HFF-Myc (cell line): ENCODE measurements around the gene GLCCI1.
A peak's percentile ranks its signal among the peaks of the same experiment; 100 is the strongest.

ENCODE experiments used
- DNase-seq: peaks from one replicate; pipeline ENCODE4 v3.0.0-alpha.2; 2011; ENCODE audit warnings: low read depth; ENCODE audit errors: extremely low read depth
- H3K4me3 ChIP-seq: replicated peaks from 2 replicates; pipeline ENCODE4 v1.5.1; 2011; ENCODE audit warnings: low read depth, mild to moderate bottlenecking, control low read depth, low read length
- TF ChIP-seq, protein P1 (sequence below): IDR thresholded peaks from 2 replicates; pipeline ENCODE4 v1.5.1; 2012; ENCODE audit warnings: mild to moderate bottlenecking, low read depth, low read length, control low read depth; ENCODE audit errors: missing control alignments

Gene GLCCI1

DNA sequence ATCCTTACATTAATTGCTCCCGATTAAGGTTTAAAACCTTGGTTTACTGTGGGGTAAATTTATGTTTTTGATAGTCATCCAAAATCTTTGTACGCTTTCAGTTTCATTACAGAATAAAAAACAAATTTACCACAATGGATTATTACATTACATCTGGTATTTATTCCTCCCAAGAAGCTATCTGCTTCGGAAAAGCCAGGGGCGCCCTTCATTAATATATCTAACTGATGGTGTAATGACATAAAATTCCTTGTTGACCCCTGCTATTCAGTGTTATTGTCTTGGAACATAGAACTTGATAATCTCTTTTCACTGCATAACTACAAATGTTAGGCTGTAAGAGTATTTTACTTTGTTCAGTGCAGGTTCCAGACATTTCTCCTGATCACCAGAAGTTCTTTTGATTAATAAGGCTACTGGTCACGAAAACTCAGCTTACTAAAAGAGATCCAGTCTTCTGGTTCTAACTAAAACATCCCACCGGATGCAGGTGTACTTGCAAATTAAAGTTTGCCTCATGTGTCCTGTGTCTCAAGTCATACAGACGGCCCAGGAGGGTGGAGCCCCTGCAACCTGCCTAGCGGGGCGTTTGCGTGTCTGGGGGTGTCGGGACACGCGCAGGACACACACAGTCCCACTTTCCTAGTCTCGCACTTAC is 581 bp upstream of the GLCCI1 start:
- DNase-seq, result no peak
- H3K4me3 ChIP-seq, result peak overlapping the region; percentile 77
- TF ChIP-seq, protein P1, sequence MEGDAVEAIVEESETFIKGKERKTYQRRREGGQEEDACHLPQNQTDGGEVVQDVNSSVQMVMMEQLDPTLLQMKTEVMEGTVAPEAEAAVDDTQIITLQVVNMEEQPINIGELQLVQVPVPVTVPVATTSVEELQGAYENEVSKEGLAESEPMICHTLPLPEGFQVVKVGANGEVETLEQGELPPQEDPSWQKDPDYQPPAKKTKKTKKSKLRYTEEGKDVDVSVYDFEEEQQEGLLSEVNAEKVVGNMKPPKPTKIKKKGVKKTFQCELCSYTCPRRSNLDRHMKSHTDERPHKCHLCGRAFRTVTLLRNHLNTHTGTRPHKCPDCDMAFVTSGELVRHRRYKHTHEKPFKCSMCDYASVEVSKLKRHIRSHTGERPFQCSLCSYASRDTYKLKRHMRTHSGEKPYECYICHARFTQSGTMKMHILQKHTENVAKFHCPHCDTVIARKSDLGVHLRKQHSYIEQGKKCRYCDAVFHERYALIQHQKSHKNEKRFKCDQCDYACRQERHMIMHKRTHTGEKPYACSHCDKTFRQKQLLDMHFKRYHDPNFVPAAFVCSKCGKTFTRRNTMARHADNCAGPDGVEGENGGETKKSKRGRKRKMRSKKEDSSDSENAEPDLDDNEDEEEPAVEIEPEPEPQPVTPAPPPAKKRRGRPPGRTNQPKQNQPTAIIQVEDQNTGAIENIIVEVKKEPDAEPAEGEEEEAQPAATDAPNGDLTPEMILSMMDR, result no peak

DNA sequence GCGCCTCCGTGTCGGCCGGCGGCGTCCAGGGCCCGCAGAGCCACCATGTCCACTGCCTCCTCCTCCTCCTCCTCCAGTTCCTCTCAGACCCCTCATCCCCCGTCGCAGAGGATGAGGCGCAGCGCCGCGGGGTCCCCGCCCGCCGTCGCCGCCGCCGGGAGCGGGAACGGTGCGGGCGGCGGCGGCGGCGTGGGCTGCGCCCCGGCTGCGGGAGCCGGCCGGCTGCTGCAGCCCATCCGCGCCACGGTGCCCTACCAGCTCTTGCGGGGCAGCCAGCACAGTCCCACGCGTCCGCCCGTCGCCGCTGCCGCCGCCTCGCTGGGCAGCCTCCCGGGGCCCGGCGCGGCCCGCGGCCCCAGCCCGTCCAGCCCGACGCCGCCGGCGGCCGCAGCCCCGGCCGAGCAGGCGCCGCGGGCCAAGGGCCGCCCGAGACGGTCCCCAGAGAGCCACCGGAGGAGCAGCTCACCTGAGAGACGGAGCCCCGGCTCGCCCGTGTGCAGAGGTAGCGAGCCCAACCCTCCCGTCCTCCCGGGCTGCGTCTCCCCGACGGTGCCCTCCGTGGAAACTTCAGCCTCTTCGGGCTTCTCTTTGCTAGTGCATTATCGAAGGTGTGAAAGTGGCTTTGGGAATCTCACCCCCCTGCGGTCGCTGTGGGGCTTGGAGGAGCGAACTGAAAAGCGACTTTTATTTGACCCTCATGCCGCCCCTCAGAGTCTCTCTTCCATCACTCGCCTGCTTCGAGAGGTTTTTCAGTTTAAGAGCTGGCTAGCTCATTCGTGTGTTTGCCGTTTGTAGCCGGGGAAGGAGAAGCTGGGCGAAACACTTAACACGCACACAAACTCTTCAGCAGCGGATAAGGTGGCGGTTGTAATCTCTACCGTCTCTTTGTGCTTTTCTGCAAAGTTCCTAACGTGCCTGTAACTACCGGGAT is 975 bp downstream of the GLCCI1 start:
- DNase-seq, result no peak
- TF ChIP-seq, protein P1, result no peak

DNA sequence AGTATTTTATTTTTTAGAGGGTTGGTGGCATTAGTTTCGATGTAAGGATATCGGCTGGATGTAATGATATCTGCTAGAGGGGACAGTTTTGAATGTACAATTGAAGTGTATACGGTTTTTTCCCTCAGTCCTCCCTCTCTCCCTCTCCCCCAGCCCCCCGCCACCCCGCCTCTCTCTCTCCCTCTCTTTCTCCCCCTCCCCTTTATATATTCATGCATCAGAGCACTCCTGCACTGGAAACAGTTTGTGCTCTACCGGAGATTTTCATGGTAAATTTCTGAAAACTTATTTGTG is 1.6 kb downstream of the GLCCI1 start:
- TF ChIP-seq, protein P1, result no peak
- H3K4me3 ChIP-seq, result peak overlapping the region; percentile 77
- DNase-seq, result no peak

More for the DNA sequence above, 975 bp downstream of the GLCCI1 start:
- peak overlapping the region; percentile 77 for H3K4me3 ChIP-seq

DNA sequence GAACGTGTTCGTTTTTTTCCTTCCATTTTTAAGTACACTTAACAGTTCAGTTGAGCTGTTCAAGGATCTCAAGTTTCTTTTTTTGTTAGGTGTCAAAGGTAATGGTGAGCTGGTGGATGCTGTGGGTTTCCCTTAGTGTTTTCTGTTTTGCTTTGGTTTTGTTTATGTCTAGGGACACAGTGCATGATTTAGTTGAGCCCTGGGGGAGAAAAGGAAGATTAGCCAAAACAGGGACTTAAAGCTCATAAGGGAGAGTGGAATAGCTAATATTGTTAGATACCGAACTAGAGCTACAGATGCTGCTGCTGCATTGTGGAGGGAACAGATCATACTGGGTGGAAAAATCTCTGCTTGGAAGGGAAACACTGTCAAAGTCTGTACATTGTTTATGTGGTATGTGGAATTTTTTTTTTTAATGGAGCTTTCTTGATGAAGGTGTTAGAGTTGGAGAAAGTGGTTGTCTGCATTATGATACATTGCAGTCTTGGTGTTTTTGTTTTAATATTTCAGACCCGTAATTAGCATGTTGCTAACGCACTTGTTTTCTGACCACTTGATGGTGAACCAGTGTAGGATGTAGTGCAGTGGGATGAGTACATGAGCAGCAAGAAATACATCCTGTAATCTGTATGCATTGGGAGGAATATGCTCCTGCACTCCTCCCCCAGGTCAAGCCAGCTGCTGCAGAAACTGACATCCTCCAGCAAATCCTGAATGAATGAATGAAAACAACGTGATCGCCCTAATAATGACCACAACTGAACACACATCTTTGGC is 2.1 kb downstream of the GLCCI1 start:
- TF ChIP-seq, protein P1, result no peak
- no peak for DNase-seq
- peak overlapping the region; percentile 77 for H3K4me3 ChIP-seq

DNA sequence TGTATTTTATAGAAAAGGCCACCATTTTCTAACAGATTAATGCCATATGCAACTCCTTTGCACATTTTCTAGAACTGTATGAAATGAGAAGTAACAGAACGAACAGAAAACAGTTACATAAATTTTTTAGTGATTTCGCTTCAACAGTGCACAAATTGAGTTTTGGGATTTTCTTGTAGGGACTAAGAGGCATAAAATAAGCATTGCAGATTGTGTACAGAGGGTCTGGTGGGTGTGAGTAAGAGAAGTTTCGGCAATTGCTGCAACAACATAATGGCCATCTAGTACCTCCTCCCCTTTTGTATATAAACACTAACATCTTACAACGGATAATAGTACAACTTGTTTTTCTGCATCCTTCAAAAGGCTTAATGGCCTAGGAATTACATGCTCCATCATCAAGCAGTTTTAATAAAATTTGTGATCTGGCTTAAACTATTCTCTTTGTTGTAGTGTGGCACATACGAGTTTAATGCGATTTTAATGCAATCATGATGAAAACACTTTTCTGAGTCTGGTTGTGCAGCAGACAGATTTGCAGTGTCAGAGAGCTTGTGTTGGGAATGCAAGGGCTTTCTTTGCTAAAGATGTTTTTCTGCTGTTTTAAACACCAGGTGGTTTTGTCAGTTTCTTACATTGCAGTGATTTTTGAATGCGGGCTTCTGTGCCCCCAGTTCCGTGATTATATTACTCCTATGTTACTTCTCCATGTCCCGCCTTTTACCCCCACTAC is 2.9 kb downstream of the GLCCI1 start:
- no peak for DNase-seq
- TF ChIP-seq, protein P1, result no peak
- H3K4me3 ChIP-seq, result peak overlapping the region; percentile 77

DNA sequence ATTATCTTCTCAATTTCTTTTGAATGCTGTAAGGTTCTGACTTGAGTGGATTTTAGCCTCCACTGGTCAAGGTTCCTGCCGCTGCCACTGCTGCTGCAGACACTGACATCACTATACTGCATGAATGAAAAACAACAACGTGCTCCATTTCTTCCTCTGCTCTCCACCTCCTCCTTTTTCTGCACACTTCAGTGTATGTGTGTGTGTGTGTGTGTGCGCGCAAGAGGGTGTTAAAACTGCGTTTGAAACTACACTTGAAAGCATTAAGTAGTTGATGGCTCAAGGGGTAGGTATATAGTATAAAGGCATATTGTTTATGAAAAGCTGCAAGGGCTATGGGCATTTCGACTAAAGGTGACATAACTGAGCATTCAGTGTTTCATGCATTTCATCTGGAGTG is 3.5 kb downstream of the GLCCI1 start:
- peak overlapping the region; percentile 77 for H3K4me3 ChIP-seq
- DNase-seq, result no peak
- TF ChIP-seq, protein P1, result no peak
